Measurements from ENCODE around the gene A3GALT2.

A3GALT2 gene

GRCh38 chr1:33324677-33325575 lies 4.0 kb upstream of the A3GALT2 start:
- TF ChIP-seq CTCF (IDR thresholded peaks at IDR 0.05; ENCODE audit: low read depth, low read length), result no peak
- H3K4me3 ChIP-seq (replicated peaks in 1 of 2; ENCODE audit: low read depth in 2 of 2, low read length in 2 of 2), result no peak overlapping the region

DNA sequence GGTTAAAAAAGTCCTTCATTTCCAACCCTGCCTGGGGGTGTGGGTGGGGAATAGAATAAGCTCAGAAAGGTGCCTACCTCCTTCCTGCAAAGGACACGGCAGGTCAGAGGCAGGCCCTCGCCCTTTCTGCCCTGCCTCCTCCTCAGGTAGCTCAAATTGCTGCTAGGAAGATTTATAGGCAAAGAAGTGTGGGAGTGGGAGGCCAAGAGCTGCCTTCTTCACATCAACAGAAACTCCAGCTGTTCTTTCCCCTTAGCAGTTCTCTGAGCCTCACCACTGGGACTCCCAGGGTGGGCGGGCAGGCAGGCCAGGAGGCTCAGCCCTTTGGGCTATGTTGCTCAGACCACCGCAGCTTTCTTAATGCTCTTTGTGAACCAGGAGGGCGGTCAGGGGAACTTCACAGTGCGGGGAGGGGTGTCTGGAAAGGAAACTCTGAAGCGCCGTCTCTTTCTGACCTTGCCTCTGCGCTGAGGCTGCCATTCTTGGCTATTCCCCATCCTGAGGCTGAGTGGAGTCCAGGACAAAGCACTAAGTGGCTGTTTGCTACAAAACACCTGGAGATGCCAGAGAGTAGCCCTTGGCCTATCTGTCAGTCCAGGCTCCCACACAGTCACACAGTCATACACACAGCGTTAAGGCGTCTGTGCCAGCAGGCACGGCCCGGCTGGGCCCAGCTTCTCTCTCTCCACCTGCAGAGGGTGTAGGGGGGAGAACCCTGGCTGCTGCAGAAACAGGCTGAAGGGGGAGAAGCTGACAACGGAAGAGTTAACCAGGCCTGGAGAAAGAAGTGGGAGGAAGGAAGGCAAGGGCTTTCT lies 3.0 kb upstream of the A3GALT2 start:
- DNase-seq (ENCODE audit: low read depth in 2 of 2), result no peak
- H3K4me3 ChIP-seq (replicated peaks in 1 of 2; ENCODE audit: low read depth in 2 of 2, low read length in 2 of 2), result no peak overlapping the region
- TF ChIP-seq CTCF (IDR thresholded peaks at IDR 0.05; ENCODE audit: low read depth, low read length), result no peak

More at GRCh38 chr1:33324677-33325575, 4.0 kb upstream of the A3GALT2 start:
- DNase-seq (ENCODE audit: low read depth in 2 of 2), result no peak

- no peak for DNase-seq (ENCODE audit: low read depth in 2 of 2)
- no peak for TF ChIP-seq CTCF (IDR thresholded peaks at IDR 0.05; ENCODE audit: low read depth, low read length)
- H3K4me3 ChIP-seq (replicated peaks in 1 of 2; ENCODE audit: low read depth in 2 of 2, low read length in 2 of 2), result no peak overlapping the region
These were observed 2.1 kb upstream of the A3GALT2 start for GRCh38 chr1:33322870-33323585.

- no peak overlapping the region for H3K4me3 ChIP-seq (replicated peaks in 1 of 2; ENCODE audit: low read depth in 2 of 2, low read length in 2 of 2)
- TF ChIP-seq CTCF (IDR thresholded peaks at IDR 0.05; ENCODE audit: low read depth, low read length), result no peak
- no peak for DNase-seq (ENCODE audit: low read depth in 2 of 2)
These were observed 1.2 kb upstream of the A3GALT2 start for GRCh38 chr1:33322109-33322508.

DNA sequence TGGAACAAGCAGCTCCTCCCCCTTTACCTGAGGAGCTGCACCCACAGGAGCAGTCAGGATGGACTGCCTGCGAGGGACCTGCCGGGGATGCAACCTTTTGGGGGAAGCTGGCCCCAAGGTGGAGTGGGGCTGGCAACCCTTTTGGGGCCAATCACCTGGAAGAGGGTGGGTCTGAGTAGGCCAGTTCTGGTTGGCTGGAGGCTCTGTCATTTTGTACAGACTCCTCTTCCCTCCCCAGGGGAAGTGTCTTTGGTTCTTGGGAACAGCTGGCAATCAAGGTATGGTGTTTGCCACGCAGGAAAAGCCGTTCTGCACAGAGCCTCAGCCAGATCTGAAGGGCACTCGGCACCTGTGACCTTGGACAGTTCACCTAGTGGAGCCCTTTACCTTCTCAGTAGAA lies 280 bp upstream of the A3GALT2 start:
- DNase-seq (ENCODE audit: low read depth in 2 of 2), result no peak

More for the DNA sequence above, 280 bp upstream of the A3GALT2 start:
- TF ChIP-seq CTCF (IDR thresholded peaks at IDR 0.05; ENCODE audit: low read depth, low read length), result no peak
- no peak overlapping the region for H3K4me3 ChIP-seq (replicated peaks in 1 of 2; ENCODE audit: low read depth in 2 of 2, low read length in 2 of 2)
